HepG2 (cell line): Measurements from ENCODE around the gene PIEZO2. TPM values are rescaled to one million over a fixed set of nuclear protein-coding genes. Genes with fewer than 3 reads are reported as not detected.

Source experiments
- ATAC-seq: fragments of 200-7000 bp; cut with Tn5 transposase; 3 replicates; pipeline ENCODE4 v1.9.1; 2020; ENCODE audit warnings: mild to moderate bottlenecking, moderate library complexity
- BruUV-seq: library from RNA; stranded (reverse); fragments of 400-500 nt; replicated peaks from 2 replicates; lab custom pipeline; 2021; lab: Mats Ljungman, UMichigan
- CTCF ChIA-PET: fragments of 300-600 bp; formaldehyde crosslinking; extraction: SDS; loops from one replicate; lab custom pipeline; 2021; ENCODE audit warnings: low total read pairs, inconsistent platforms, low intra/inter-chr PET ratio; lab: Yijun Ruan, JAX
- POLR2A ChIA-PET: fragments of 350-600 bp; sonication (Branson Sonifier 250); formaldehyde crosslinking; loops from one replicate; lab custom pipeline; 2020; ENCODE audit warnings: antibody characterized with exemption, inconsistent platforms; lab: Yijun Ruan, JAX
- DNase-seq: peaks from one replicate; pipeline ENCODE4 v3.0.0-alpha.2; 2015; ENCODE audit warnings: low spot score
- FAIRE-seq: peaks from 3 replicates; lab custom pipeline; 2011; peaks lifted over from hg19 to GRCh38; lab: Jason Lieb, UNC
- H2AFZ ChIP-seq: one replicate; pipeline ENCODE4 v1.6.1; 2011; ENCODE audit warnings: low read length, inconsistent platforms
- H3K27ac ChIP-seq: fragments of 300-600 bp; 3 replicates; pipeline ENCODE4 v1.8.0; 2011; ENCODE audit warnings: mixed run types, mild to moderate bottlenecking, mixed read lengths, low read length, inconsistent platforms; ENCODE audit not compliant: insufficient read depth; ENCODE audit errors: extremely low read length
- H3K27me3 ChIP-seq, 2 experiments: fragments of 200-600 bp in 1 of 2; 2 replicates in 1 of 2; 3 replicates in 1 of 2; pipeline versions ENCODE4 v1.6.0 to v1.8.0; 2011; ENCODE audit warnings: low read length in 2 of 2, mild to moderate bottlenecking in 2 of 2, moderate library complexity in 2 of 2, inconsistent platforms in 1 of 2; ENCODE audit not compliant: insufficient read depth in 2 of 2, control insufficient read depth in 1 of 2
- H3K36me3 ChIP-seq, 2 experiments: fragments of 200-600 bp in 1 of 2; replicated peaks in 1 of 2; 2 replicates in 1 of 2; 3 replicates in 1 of 2; pipeline versions ENCODE4 v1.5.1 to v1.8.0; 2011; ENCODE audit warnings: low read length in 2 of 2, inconsistent platforms in 1 of 2; ENCODE audit not compliant: insufficient read depth in 2 of 2, control insufficient read depth in 1 of 2
- H3K4me1 ChIP-seq: 2 replicates; pipeline ENCODE4 v1.5.1; 2012; ENCODE audit warnings: low read length, inconsistent platforms; ENCODE audit not compliant: insufficient read depth
- H3K4me2 ChIP-seq: 2 replicates; pipeline ENCODE4 v1.6.0; 2011; ENCODE audit warnings: low read depth, low read length, inconsistent platforms
- H3K4me3 ChIP-seq, 3 experiments: fragments of 200-600 bp in 1 of 3; sonication (generic), shearing (Covaris generic) in 1 of 3; replicated peaks in 1 of 3; 2 replicates each; pipeline ENCODE4 v1.5.1; 2011 to 2016; ENCODE audit warnings: low read length in 3 of 3, inconsistent platforms in 2 of 3, low read depth in 2 of 3, mild to moderate bottlenecking in 2 of 3, control low read depth in 1 of 3, mixed read lengths in 1 of 3; ENCODE audit not compliant: insufficient read depth in 1 of 3
- H3K79me2 ChIP-seq: one replicate; pipeline ENCODE4 v1.6.1; 2011; ENCODE audit warnings: low read length, inconsistent platforms; ENCODE audit not compliant: insufficient read depth
- H3K9ac ChIP-seq: 2 replicates; pipeline ENCODE4 v1.6.0; 2011; ENCODE audit warnings: mild to moderate bottlenecking, low read depth, low read length, inconsistent platforms; ENCODE audit not compliant: insufficient read depth
- H3K9me3 ChIP-seq: 2 replicates; pipeline ENCODE4 v1.5.1; 2012; ENCODE audit warnings: mild to moderate bottlenecking, low read length
- H4K20me1 ChIP-seq: 2 replicates; pipeline ENCODE4 v1.6.0; 2011; ENCODE audit warnings: inconsistent platforms, mild to moderate bottlenecking, low read length, moderate library complexity; ENCODE audit not compliant: insufficient read depth
- ATF7-NPFF ChIP-seq: sonication (generic); formaldehyde crosslinking; IDR thresholded peaks from 2 replicates; pipeline ENCODE4 v1.8.1; 2023; ENCODE audit warnings: mild to moderate bottlenecking, low read depth, missing genetic modification reagents, moderate library complexity
- DMAP1 ChIP-seq: IDR thresholded peaks from 2 replicates; pipeline ENCODE4 v1.6.1; 2016
- GTF3A ChIP-seq: sonication (generic); formaldehyde crosslinking; conservative IDR thresholded peaks from 2 replicates; pipeline ENCODE4 v1.4.0; 2020; ENCODE audit warnings: mild to moderate bottlenecking, missing genetic modification reagents
- MAFK ChIP-seq, 2 experiments: IDR thresholded peaks in 1 of 2; conservative IDR thresholded peaks in 1 of 2; 2 replicates each; pipeline ENCODE4 v1.6.1; 2011; ENCODE audit warnings: improper control_type of control experiment in 2 of 2, low read length in 2 of 2
- NFIB ChIP-seq: sonication (generic); formaldehyde crosslinking; IDR thresholded peaks from 2 replicates; pipeline ENCODE4 v1.9.0; 2021; ENCODE audit warnings: missing genetic modification reagents, mild to moderate bottlenecking, borderline replicate concordance
- NR3C1 ChIP-seq: sonication (generic); formaldehyde crosslinking; IDR thresholded peaks from 2 replicates; pipeline ENCODE4 v1.4.0; 2020; ENCODE audit warnings: missing genetic modification reagents
- SPEN ChIP-seq: sonication (generic); formaldehyde crosslinking; IDR thresholded peaks from 2 replicates; pipeline ENCODE4 v1.5.1; 2020; ENCODE audit warnings: low read depth, mild to moderate bottlenecking, missing genetic modification reagents
- ZNF292 ChIP-seq: sonication (generic); formaldehyde crosslinking; IDR thresholded peaks from 2 replicates; pipeline ENCODE4 v1.8.1; 2022; ENCODE audit warnings: mild to moderate bottlenecking, low read depth, missing genetic modification reagents, borderline replicate concordance
- ZNF484 ChIP-seq: sonication (generic); formaldehyde crosslinking; IDR thresholded peaks from 2 replicates; pipeline ENCODE4 v1.5.1; 2020; ENCODE audit warnings: mild to moderate bottlenecking, low read depth, missing genetic modification reagents, borderline replicate concordance
- ZNF703 ChIP-seq: sonication (generic); formaldehyde crosslinking; IDR thresholded peaks from 2 replicates; pipeline ENCODE4 v1.5.1; 2020; ENCODE audit warnings: missing genetic modification reagents, mild to moderate bottlenecking, moderate library complexity, borderline replicate concordance
- ZNF891 ChIP-seq: sonication (generic); formaldehyde crosslinking; IDR thresholded peaks from 2 replicates; pipeline ENCODE4 v1.5.0; 2020; ENCODE audit warnings: mild to moderate bottlenecking, missing genetic modification reagents
- WGBS: methylation state at CpG from one replicate; pipeline ENCODE4 v1.1.6; 2017; ENCODE audit warnings: low lambda C conversion rate; 5-methylcytosine and 5-hydroxymethylcytosine counted together
- in situ Hi-C: cut with HindIII; loops from 2 replicates; pipeline ENCODE4 v1.10.0; 2017; ENCODE audit warnings: low pct_unique_long_range_greater_than_20kb; ENCODE audit not compliant: extremely low pct_ligation_motif_present
- intact Hi-C: fragments of 100-400 bp; cut with micrococcal nuclease; formaldehyde crosslinking; loops from one replicate; pipeline ENCODE4 v1.10.0; 2022; ENCODE audit not compliant: unreplicated experiment
- polyA plus RNA-seq, 8 experiments: library from polyadenylated mRNA; depleted of rRNA in 3 of 8; stranded (reverse) in 7 of 8; unstranded in 1 of 8; fragments of >200 nt; fragmentation: Illumina TruSeq in 4 of 8; extraction: Trizol in 4 of 8; gene quantifications; 2 replicates each; pipeline versions ENCODE4 v1.2.1 to v1.2.3, GENCODE V29; 2011 to 2016; ENCODE audit warnings: low read depth in 4 of 8, missing spikeins in 1 of 8, mixed read lengths in 1 of 8; ENCODE audit not compliant: insufficient read depth in 1 of 8
- total RNA-seq, 5 experiments: library from RNA; depleted of rRNA; stranded (reverse); fragments of >200 nt; fragmentation: Illumina TruSeq; extraction: Trizol; gene quantifications; 2 replicates each; pipeline ENCODE4 v1.2.3, GENCODE V29; 2016; ENCODE audit warnings: low read depth in 1 of 5
- TF ChIP-seq, protein P1 (sequence below), 2 experiments: sonication (generic) in 1 of 2; formaldehyde crosslinking in 1 of 2; IDR thresholded peaks; 2 replicates each; pipeline versions ENCODE4 v1.4.0 to v1.6.1; 2016 to 2020; ENCODE audit warnings: borderline replicate concordance in 1 of 2, low read depth in 1 of 2, mild to moderate bottlenecking in 1 of 2, missing genetic modification reagents in 1 of 2
- TF ChIP-seq, protein P2 (sequence below): sonication (generic); formaldehyde crosslinking; IDR thresholded peaks from 2 replicates; pipeline ENCODE4 v1.4.0; 2020; ENCODE audit warnings: missing genetic modification reagents, borderline replicate concordance

The PIEZO2 gene
- total and polyA plus RNA-seq, 2 of the 13 experiments (the other 11 are each of a cell fraction or from before 2014, with no cell fraction given), result 15.2 to 27.2 TPM

DNA sequence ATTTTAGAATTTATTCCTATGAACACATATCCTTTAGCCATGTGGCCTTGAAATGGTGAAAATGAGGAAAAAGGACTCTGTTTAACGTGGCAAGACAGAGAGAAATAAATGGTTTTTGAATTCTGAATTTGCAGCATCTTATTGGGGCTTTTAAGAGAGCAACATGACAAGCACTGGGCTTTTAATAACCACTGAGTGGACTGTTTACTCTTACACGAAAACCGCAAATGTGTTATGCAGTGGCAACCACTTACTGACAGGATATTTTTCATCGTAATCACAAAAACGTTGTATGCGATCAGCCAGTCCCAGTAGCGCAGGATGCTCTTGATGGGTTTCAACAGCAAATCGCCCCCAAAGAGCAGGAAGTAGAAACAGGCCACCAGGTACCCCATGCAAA, 397.0 kb downstream of the PIEZO2 start (continued):
- TF ChIP-seq ZNF703 (no peak), DMAP1 (CRISPR knock-in tag) (no peak), MAFK (conservative IDR thresholded peaks at IDR 0.05 in 1 of 2, IDR thresholded peaks at IDR 0.05 in 1 of 2; ENCODE audit: low read length in 2 of 2) (no peak), ZNF292 (no peak), ZNF484 (CRISPR knock-in tag) (no peak), SPEN (CRISPR knock-in tag) (no peak), NR3C1 (no peak), GTF3A (CRISPR knock-in tag) (no peak)
- TF ChIP-seq, protein P1, sequence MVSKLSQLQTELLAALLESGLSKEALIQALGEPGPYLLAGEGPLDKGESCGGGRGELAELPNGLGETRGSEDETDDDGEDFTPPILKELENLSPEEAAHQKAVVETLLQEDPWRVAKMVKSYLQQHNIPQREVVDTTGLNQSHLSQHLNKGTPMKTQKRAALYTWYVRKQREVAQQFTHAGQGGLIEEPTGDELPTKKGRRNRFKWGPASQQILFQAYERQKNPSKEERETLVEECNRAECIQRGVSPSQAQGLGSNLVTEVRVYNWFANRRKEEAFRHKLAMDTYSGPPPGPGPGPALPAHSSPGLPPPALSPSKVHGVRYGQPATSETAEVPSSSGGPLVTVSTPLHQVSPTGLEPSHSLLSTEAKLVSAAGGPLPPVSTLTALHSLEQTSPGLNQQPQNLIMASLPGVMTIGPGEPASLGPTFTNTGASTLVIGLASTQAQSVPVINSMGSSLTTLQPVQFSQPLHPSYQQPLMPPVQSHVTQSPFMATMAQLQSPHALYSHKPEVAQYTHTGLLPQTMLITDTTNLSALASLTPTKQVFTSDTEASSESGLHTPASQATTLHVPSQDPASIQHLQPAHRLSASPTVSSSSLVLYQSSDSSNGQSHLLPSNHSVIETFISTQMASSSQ (IDR thresholded peaks at IDR 0.05; ENCODE audit: low read depth), result no peak
- TF ChIP-seq, protein P1 (CRISPR knock-in tag; IDR thresholded peaks at IDR 0.05; ENCODE audit: borderline replicate concordance), result no peak

DNA sequence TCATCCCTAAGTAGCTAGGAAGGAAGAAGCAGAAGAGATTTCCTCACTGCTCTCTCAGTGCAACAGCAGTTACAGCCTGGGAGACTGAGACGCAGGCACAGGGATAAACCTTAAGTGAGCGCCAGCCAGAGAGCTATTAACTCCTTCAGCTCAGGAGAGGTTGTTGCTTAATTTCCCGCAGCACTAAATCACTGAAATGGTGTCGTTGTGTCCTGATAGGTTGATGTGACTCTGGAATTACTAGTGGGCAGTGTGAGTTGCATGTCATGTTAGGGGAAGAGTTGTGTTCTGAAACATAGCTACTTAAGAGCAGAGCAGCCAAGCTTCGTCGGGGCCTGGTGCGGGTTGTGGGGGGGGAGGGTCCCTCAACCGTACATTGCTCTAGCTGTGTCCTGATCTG, 397.7 kb downstream of the PIEZO2 start:
- BruUV-seq, result no TSS peak
- Histone ChIP-seq H3K27ac (no peak overlapping the region), H3K9me3 (no peaks in the 10 kb centered on the region), H3K4me3 (no peak overlapping the region), H3K79me2 (no peaks in the 10 kb centered on the region), H2AFZ (no peak overlapping the region), H3K27me3 (no peaks in the 10 kb centered on the region), H3K9ac (no peak overlapping the region), H3K36me3 (0 out of 5 replicates have a peak, but pooled peaks cover 0 to 5% of the 10 kb centered on the region in 2 experiments), H4K20me1 (no peaks in the 10 kb centered on the region), H3K4me2 (no peak overlapping the region), H3K4me1 (peaks cover 21% of the 10 kb centered on the region)
- in situ Hi-C loops, result no loop called here
- ChIA-PET CTCF (no interaction called here), POLR2A (no interaction called here)
- DNase-seq (no peak), FAIRE-seq (no peak), ATAC-seq (no peak)
- TF ChIP-seq NFIB (CRISPR knock-in tag), result no peak
- TF ChIP-seq, protein P2, sequence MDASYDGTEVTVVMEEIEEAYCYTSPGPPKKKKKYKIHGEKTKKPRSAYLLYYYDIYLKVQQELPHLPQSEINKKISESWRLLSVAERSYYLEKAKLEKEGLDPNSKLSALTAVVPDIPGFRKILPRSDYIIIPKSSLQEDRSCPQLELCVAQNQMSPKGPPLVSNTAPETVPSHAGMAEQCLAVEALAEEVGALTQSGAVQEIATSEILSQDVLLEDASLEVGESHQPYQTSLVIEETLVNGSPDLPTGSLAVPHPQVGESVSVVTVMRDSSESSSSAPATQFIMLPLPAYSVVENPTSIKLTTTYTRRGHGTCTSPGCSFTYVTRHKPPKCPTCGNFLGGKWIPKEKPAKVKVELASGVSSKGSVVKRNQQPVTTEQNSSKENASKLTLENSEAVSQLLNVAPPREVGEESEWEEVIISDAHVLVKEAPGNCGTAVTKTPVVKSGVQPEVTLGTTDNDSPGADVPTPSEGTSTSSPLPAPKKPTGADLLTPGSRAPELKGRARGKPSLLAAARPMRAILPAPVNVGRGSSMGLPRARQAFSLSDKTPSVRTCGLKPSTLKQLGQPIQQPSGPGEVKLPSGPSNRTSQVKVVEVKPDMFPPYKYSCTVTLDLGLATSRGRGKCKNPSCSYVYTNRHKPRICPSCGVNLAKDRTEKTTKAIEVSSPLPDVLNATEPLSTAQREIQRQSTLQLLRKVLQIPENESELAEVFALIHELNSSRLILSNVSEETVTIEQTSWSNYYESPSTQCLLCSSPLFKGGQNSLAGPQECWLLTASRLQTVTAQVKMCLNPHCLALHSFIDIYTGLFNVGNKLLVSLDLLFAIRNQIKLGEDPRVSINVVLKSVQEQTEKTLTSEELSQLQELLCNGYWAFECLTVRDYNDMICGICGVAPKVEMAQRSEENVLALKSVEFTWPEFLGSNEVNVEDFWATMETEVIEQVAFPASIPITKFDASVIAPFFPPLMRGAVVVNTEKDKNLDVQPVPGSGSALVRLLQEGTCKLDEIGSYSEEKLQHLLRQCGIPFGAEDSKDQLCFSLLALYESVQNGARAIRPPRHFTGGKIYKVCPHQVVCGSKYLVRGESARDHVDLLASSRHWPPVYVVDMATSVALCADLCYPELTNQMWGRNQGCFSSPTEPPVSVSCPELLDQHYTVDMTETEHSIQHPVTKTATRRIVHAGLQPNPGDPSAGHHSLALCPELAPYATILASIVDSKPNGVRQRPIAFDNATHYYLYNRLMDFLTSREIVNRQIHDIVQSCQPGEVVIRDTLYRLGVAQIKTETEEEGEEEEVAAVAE, result no peak
- TF ChIP-seq ATF7-NPFF (CRISPR knock-in tag), result no peak
- no peak for TF ChIP-seq ZNF891 (CRISPR knock-in tag)
- intact Hi-C loops, result no loop called here
- WGBS, result 95% methylated on average over 8 of the region's 8 CpGs
